Peyer's patch (tissue), 4 donors: ENCODE measurements around the gene IRX5.

Experiments used
- POLR2A ChIP-seq, 2 donors: fragments of 450-650 bp; IDR thresholded peaks; one replicate each; pipeline ENCODE4 v1.5.1; 2017; ENCODE audit warnings: antibody characterized with exemption in 2 of 2, mild to moderate bottlenecking in 2 of 2, moderate library complexity in 2 of 2
- TF ChIP-seq, protein P1 (sequence below), 6 experiments: fragments of 450-650 bp in 4 of 6; fragments of 200-600 bp in 2 of 6; sonication (generic) in 1 of 6; IDR thresholded peaks; one replicate each; pipeline ENCODE4 v1.5.1; 2017 to 2019; ENCODE audit warnings: antibody characterized with exemption in 6 of 6, mild to moderate bottlenecking in 3 of 6, moderate library complexity in 1 of 6

DNA sequence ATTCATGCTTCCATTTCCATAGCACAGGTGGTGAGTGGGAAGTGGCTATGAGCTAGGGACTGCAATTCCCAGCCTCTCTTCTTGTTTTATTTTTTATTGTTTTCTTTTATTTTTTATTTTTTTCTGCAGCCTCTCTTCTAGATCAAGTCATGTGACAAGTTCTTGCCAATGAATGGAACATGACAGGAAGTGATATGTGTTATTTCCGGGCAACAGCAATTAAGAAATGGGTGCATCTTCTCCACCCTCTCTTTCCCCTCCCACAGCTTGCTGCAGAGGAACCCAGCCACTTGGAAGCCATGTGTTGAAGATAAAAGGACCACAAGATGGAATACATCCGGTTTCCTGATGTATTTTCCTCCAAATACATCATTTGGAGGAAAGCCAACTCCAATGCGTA, 23.6 kb downstream of the IRX5 start:
- TF ChIP-seq, protein P1, sequence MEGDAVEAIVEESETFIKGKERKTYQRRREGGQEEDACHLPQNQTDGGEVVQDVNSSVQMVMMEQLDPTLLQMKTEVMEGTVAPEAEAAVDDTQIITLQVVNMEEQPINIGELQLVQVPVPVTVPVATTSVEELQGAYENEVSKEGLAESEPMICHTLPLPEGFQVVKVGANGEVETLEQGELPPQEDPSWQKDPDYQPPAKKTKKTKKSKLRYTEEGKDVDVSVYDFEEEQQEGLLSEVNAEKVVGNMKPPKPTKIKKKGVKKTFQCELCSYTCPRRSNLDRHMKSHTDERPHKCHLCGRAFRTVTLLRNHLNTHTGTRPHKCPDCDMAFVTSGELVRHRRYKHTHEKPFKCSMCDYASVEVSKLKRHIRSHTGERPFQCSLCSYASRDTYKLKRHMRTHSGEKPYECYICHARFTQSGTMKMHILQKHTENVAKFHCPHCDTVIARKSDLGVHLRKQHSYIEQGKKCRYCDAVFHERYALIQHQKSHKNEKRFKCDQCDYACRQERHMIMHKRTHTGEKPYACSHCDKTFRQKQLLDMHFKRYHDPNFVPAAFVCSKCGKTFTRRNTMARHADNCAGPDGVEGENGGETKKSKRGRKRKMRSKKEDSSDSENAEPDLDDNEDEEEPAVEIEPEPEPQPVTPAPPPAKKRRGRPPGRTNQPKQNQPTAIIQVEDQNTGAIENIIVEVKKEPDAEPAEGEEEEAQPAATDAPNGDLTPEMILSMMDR (IDR thresholded peaks at IDR 0.05), result no peak
- TF ChIP-seq POLR2A (IDR thresholded peaks at IDR 0.05), result no peak
